ENCODE measurements around the gene ATP2B1. TPM values are rescaled to one million over a fixed set of nuclear protein-coding genes. Genes with fewer than 3 reads are reported as not detected.

Gene ATP2B1
- polyA plus RNA-seq, 1 donor from 2014 or later = 102 TPM

- Mint-ChIP-seq H3K4me3 (no peak overlapping the region), H3K27ac (peak overlapping the region in 2 of 3 donors; percentile 74 to 85), H3K9me3 (no peaks in the 10 kb centered on the region), H3K27me3 (no peaks in the 10 kb centered on the region), H3K36me3 (no peaks in the 10 kb centered on the region), H3K4me1 (peaks cover 38 to 62% (median 50%) of the 10 kb centered on the region in 3 donors)
Measured at GRCh38 chr12:89648211-89648930, 60.3 kb downstream of the ATP2B1 start.

- H3K4me3 Mint-ChIP-seq = peak overlapping the region in 3 of 4 donors; percentile 2 to 37 (median 23)
- no peaks in the 10 kb centered on the region for H3K27me3 Mint-ChIP-seq
- peaks cover 38 to 64% (median 43%) of the 10 kb centered on the region in 3 donors for H3K4me1 Mint-ChIP-seq
- peaks cover 4% of the 10 kb centered on the region for H3K36me3 Mint-ChIP-seq
- H3K9me3 Mint-ChIP-seq = no peaks in the 10 kb centered on the region
- peak overlapping the region; percentile 24 to 91 (median 25) for H3K27ac Mint-ChIP-seq
Measured at GRCh38 chr12:89645434-89645833, 63.2 kb downstream of the ATP2B1 start.

GRCh38 chr12:89642959-89643358 is 65.7 kb downstream of the ATP2B1 start:
- Mint-ChIP-seq H3K4me1 (peaks cover 35 to 59% (median 38%) of the 10 kb centered on the region in 3 donors), H3K27me3 (no peaks in the 10 kb centered on the region), H3K27ac (no peak overlapping the region), H3K4me3 (no peak overlapping the region), H3K36me3 (peaks cover 4% of the 10 kb centered on the region), H3K9me3 (no peaks in the 10 kb centered on the region)

GRCh38 chr12:89636776-89637160 is 71.9 kb downstream of the ATP2B1 start:
- H3K27ac Mint-ChIP-seq = peak overlapping the region; percentile 33 to 86 (median 59)
- H3K36me3 Mint-ChIP-seq = peaks cover 7% of the 10 kb centered on the region
- no peaks in the 10 kb centered on the region for H3K9me3 Mint-ChIP-seq
- H3K4me1 Mint-ChIP-seq = peaks cover 11 to 29% (median 14%) of the 10 kb centered on the region in 3 donors
- H3K27me3 Mint-ChIP-seq = no peaks in the 10 kb centered on the region
- H3K4me3 Mint-ChIP-seq = no peak overlapping the region

GRCh38 chr12:89636052-89636775 is 72.4 kb downstream of the ATP2B1 start:
- Mint-ChIP-seq H3K4me3 (no peak overlapping the region), H3K36me3 (peaks cover 8% of the 10 kb centered on the region), H3K9me3 (no peaks in the 10 kb centered on the region), H3K4me1 (peaks cover 11 to 29% (median 14%) of the 10 kb centered on the region in 3 donors), H3K27me3 (no peaks in the 10 kb centered on the region), H3K27ac (peak overlapping the region; percentile 33 to 86 (median 59))

- Mint-ChIP-seq H3K36me3 (peaks cover 8% of the 10 kb centered on the region), H3K4me1 (peaks cover 12 to 17% (median 12%) of the 10 kb centered on the region in 3 donors), H3K27me3 (no peaks in the 10 kb centered on the region), H3K4me3 (no peak overlapping the region), H3K27ac (no peak overlapping the region), H3K9me3 (no peaks in the 10 kb centered on the region)
Measured at GRCh38 chr12:89634508-89634907, 74.1 kb downstream of the ATP2B1 start.

GRCh38 chr12:89632778-89633177 is 75.9 kb downstream of the ATP2B1 start:
- H3K4me3 Mint-ChIP-seq = no peak overlapping the region
- H3K4me1 Mint-ChIP-seq = peaks cover 8 to 21% (median 12%) of the 10 kb centered on the region in 3 donors
- no peaks in the 10 kb centered on the region for H3K9me3 Mint-ChIP-seq
- no peak overlapping the region for H3K27ac Mint-ChIP-seq
- H3K27me3 Mint-ChIP-seq = no peaks in the 10 kb centered on the region
- peaks cover 8% of the 10 kb centered on the region for H3K36me3 Mint-ChIP-seq

GRCh38 chr12:89622115-89622514 is 86.5 kb downstream of the ATP2B1 start:
- Mint-ChIP-seq H3K27me3 (no peaks in the 10 kb centered on the region), H3K4me3 (no peak overlapping the region), H3K9me3 (no peaks in the 10 kb centered on the region), H3K27ac (no peak overlapping the region), H3K36me3 (peaks cover 5% of the 10 kb centered on the region), H3K4me1 (peaks cover 6 to 9% (median 8%) of the 10 kb centered on the region in 3 donors)

- Mint-ChIP-seq H3K27ac (no peak overlapping the region), H3K36me3 (peaks cover 5% of the 10 kb centered on the region), H3K27me3 (no peaks in the 10 kb centered on the region), H3K9me3 (no peaks in the 10 kb centered on the region), H3K4me1 (peaks cover 6 to 9% (median 8%) of the 10 kb centered on the region in 3 donors), H3K4me3 (no peak overlapping the region)
Measured at GRCh38 chr12:89621521-89621920, 87.1 kb downstream of the ATP2B1 start.

- H3K27ac Mint-ChIP-seq = peak overlapping the region in 1 of 3 donors; percentile 27
- no peaks in the 10 kb centered on the region for H3K9me3 Mint-ChIP-seq
- H3K4me3 Mint-ChIP-seq = peak overlapping the region in 1 of 4 donors; percentile 17
- peaks cover 9 to 12% (median 11%) of the 10 kb centered on the region in 3 donors for H3K4me1 Mint-ChIP-seq
- peaks cover 4% of the 10 kb centered on the region for H3K36me3 Mint-ChIP-seq
- H3K27me3 Mint-ChIP-seq = no peaks in the 10 kb centered on the region
Measured at GRCh38 chr12:89619764-89620163, 88.9 kb downstream of the ATP2B1 start.

GRCh38 chr12:89618113-89618862 is 90.3 kb downstream of the ATP2B1 start:
- H3K9me3 Mint-ChIP-seq = no peaks in the 10 kb centered on the region

GRCh38 chr12:89610366-89610765 is 98.3 kb downstream of the ATP2B1 start:
- H3K4me3 Mint-ChIP-seq = no peak overlapping the region
- H3K4me1 Mint-ChIP-seq = peaks cover 4 to 17% (median 9%) of the 10 kb centered on the region in 3 donors
- no peaks in the 10 kb centered on the region for H3K9me3 Mint-ChIP-seq
- H3K36me3 Mint-ChIP-seq = peaks cover 13% of the 10 kb centered on the region
- H3K27ac Mint-ChIP-seq = no peak overlapping the region
- H3K27me3 Mint-ChIP-seq = no peaks in the 10 kb centered on the region

More at GRCh38 chr12:89618113-89618862, 90.3 kb downstream of the ATP2B1 start:
- Mint-ChIP-seq H3K4me3 (no peak overlapping the region), H3K27me3 (no peaks in the 10 kb centered on the region), H3K27ac (peak overlapping the region in 2 of 3 donors; percentile 14 to 75), H3K36me3 (peaks cover 7% of the 10 kb centered on the region), H3K4me1 (peaks cover 6 to 19% (median 11%) of the 10 kb centered on the region in 3 donors)

GRCh38 chr12:89603678-89604077 is 105.0 kb downstream of the ATP2B1 start:
- Mint-ChIP-seq H3K36me3 (peaks cover 13% of the 10 kb centered on the region), H3K9me3 (no peaks in the 10 kb centered on the region), H3K27ac (no peak overlapping the region), H3K4me1 (peaks cover 0 to under 1% (median 0%) of the 10 kb centered on the region in 3 donors), H3K27me3 (no peaks in the 10 kb centered on the region), H3K4me3 (no peak overlapping the region)

GRCh38 chr12:89597770-89598169 is 110.9 kb downstream of the ATP2B1 start:
- Mint-ChIP-seq H3K4me3 (peak overlapping the region in 1 of 4 donors; percentile 23), H3K27ac (no peak overlapping the region), H3K36me3 (peaks cover 10% of the 10 kb centered on the region), H3K9me3 (no peaks in the 10 kb centered on the region), H3K4me1 (peaks cover 4 to 10% (median 9%) of the 10 kb centered on the region in 3 donors), H3K27me3 (no peaks in the 10 kb centered on the region)

- H3K27ac Mint-ChIP-seq = peak overlapping the region in 1 of 3 donors; percentile 69
- peaks cover 8% of the 10 kb centered on the region for H3K36me3 Mint-ChIP-seq
- H3K9me3 Mint-ChIP-seq = no peaks in the 10 kb centered on the region
- peaks cover 4 to 10% (median 9%) of the 10 kb centered on the region in 3 donors for H3K4me1 Mint-ChIP-seq
- no peaks in the 10 kb centered on the region for H3K27me3 Mint-ChIP-seq
- no peak overlapping the region for H3K4me3 Mint-ChIP-seq
Measured at GRCh38 chr12:89597210-89597609, 111.4 kb downstream of the ATP2B1 start.

Data from IgD-negative memory B cell (primary cell).